GM19023 (cell line): ENCODE measurements around the gene CELA2A.
"Not testable (repeated sequence)": the region's sequence is repeated elsewhere in the genome, so short reads cannot be mapped to it uniquely, and the experiment has no call there.

ENCODE experiments used
- ATAC-seq: cut with Tn5 transposase; IDR thresholded peaks from one replicate; pipeline ENCODE4 v1.9.1; 2021; ENCODE audit warnings: mild to moderate bottlenecking, moderate library complexity; ENCODE audit not compliant: unreplicated experiment

Gene CELA2A

DNA sequence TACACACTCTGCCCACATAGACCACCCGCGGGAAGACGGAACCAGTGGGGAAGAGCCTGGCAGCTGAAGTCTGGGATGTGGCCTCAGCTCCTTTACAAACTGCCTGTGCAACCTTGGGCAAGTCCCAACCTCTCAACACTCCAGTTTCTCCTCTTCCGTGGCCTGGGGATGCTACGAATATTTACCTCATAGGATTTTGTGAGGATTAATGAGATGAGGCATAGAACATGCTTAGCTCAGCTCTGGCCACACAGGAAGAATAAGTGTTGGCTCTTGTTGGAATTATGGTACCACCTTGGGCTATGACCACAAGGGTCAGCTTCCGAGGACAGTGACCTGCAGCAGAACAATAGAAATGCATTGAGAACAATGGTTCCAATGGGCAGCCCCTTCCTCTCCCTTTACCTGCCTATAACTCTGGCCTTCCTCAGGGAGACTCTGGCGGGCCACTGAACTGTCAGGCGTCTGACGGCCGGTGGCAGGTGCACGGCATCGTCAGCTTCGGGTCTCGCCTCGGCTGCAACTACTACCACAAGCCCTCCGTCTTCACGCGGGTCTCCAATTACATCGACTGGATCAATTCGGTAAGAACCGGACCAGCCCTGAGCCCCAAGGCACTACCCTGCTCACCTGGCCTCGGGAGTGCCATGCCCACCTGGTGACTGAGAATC, 10.6 kb downstream of the CELA2A start:
- ATAC-seq = not testable (repeated sequence)

DNA sequence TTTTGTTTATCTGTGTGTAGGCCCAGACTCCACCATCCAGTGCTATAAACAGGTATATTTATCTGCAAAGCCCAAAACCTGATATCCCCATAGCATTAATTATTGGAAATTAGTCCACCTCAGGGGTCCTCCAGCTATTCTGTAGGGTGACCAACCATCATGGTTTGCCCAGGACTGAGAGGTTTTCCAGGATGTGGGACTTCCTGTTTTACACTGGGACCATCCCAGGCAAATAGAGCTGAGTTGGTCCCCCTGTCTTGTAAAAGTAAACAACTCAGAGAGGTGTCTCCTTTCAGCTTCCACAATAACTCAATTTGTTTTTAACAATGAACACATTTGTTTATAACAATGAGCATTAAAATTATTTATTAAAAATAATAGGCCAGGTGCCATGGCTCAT, 11.6 kb downstream of the CELA2A start:
- ATAC-seq = no peak

DNA sequence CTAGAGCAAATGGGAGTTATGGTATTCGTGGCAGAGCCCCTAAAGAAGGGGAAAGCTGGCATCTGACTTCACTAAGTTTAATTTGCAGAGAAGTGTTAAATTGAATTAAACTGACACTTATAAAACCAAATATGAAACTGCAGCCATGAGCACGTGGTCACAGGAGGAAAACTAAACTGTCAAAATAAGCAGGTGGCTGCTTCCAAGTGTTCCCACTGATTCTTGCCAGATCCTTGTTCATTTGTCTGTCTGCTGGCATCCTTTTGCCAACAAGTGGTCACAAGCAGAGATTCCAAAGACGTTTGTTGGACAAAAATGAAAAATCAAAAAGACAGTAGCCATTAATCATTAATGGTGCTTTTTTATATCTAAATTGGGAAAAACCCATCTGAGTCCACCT, 12.8 kb downstream of the CELA2A start:
- no peak for ATAC-seq

DNA sequence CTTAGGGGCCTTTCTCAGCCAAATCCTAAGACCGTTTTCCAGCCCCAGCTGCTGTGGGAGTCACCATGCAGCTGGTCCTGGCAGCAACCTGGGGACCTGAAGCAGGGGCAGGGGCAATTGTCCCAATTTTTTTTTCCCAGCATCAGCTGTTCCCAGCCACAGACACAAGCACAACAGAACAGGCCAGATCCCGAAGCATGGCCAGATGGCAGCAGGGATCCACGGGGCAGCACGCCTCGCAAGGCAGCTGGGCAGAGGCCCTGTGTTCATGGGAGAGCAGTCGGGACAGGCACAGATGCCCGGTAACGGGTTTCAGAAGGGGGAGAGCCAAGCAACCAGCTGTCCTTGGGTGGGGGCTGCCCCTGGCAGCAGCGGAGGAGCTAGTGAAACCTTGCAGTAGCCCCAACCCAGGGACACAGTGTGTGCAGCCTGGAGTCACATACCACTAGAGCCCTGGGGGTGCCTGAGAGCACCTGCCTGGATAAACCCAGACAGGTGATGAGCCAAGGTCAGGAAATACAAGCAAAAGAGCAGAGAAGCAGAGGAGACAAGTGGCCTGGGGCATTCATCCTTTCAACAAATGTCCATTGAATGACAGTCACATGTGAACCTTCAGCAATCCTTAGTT, 13.4 kb downstream of the CELA2A start:
- ATAC-seq = not testable (repeated sequence)

DNA sequence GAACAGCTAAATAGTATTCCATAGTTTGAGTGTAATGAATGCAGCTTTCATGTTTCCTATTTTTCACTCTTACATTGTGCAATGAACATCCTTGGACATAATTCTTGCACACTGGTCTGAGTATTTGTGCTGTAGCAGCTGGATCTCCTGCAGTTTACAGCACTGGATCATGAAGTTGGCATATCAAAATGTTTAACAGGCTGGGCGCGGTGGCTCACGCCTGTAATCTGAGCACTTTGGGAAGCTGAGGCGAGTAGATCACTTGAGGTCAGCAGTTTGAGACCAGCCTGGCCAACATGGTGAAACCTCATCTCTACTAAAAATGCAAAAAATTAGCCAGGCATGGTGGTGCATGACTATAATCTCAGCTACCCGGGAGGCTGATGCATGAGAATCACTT, 14.5 kb downstream of the CELA2A start:
- not testable (repeated sequence) for ATAC-seq

DNA sequence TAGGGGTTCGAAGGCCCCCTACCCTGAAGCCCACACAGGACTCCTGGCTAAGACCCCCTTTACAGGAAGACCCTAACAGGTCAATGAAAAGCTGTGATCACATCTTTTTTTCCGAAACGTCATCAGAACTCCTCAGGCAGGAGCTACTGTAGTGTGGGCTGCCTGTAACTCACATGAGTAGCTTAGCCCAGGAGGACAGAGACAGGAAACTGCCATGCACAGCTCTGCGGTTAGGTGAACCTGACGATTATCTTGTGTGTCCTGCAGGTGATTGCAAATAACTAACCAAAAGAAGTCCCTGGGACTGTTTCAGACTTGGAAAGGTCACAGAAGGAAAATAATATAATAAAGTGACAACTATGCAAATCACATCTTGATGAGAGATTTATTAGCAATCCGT, 15.2 kb downstream of the CELA2A start:
- ATAC-seq = not testable (repeated sequence)

DNA sequence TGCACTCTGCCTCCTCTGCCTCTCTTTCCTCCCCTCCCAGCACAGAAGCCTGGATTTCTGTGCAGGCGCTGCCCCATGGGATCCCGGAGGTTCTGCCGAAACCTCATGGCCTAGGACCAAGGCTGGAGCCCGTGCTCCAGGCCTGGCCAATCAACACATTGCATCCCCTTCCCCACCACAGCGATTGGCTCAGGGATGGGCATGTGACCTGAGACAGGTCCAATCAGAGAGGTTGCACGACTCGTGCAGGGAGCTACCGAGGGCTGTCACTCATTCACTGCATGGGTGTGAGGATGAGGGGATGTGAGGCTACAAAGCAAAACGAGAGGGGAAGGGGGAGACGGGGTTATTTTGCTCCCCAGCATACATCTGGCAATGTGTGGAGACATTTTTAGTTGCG, 16.1 kb downstream of the CELA2A start:
- ATAC-seq = no peak

DNA sequence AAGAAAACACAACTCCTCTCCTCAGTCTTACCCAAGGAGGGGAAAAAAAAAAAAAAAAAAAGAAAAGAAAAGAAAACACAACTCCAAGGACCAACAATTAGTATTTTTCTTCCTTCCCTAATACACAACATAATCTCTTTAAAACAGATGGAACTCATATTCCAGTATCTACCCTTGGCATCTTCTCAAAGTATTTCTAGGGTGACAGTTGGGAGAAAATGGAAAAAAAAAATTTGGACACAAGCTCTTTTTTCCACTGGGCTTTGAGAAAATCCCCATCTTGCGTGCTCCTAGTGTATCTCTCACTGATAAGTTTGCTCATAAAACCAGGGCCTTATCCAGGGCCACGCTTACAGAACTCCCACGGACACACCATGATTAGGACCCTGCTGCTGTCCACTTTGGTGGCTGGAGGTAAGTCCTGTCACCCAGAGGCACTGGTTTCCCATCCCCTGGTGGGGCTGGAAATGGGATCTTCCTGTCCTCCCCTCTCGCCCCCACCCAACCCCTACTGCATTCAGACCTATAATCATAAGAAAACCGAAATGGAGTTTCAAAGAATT, 19.3 kb downstream of the CELA2A start, which contains the start of gene CELA2B:
TSS of gene CELA2B (plus strand) at position 353 of the 563 bp plus-strand sequence. CDS start at position 375, 22 bp downstream.
- ATAC-seq = no peak

DNA sequence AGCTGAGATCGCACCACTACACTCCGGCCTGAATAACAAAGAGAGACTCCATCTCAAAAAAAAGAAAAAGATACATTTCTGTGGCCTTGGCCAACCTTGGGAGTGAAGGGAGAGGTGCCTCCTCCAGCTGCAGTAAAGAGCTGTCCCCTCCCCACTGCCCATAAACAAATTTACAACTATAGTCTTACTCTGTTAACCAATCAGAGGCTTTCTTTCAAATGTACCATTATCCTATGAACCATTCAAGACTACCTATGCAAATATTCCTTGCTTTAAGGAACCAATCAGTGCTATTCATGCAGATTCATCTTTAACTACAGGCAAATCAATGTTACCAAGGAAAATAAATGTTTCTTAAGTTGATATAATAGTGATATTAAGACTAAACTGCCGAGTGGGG, 20.4 kb downstream of the CELA2A start:
- ATAC-seq = no peak

DNA sequence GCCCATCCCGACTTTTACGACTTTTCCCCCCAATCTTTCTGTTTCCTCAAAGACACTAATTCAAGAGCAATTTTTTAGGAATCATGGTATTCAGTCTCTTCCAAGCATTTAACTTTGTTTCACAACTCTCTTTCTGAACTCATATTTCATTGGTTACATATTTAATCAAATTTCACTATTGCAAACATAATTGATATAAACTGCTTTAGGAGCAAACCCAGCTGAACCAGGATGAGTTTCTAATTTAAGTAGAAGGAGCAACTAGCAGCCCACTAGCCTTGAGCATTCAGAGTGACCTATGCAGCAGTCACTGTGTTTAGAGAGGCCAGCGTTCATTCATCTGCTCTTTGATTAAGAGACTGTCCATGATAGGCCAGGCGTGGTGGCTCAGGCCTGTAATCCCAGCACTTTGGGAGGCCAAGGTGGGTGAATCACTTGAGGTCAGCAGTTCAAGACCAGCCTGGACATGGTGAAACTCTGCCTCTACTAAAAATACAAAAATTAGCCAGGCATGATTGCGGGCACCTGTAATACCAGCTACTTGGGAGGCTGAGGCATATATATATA, 21.2 kb downstream of the CELA2A start:
- ATAC-seq = no peak

DNA sequence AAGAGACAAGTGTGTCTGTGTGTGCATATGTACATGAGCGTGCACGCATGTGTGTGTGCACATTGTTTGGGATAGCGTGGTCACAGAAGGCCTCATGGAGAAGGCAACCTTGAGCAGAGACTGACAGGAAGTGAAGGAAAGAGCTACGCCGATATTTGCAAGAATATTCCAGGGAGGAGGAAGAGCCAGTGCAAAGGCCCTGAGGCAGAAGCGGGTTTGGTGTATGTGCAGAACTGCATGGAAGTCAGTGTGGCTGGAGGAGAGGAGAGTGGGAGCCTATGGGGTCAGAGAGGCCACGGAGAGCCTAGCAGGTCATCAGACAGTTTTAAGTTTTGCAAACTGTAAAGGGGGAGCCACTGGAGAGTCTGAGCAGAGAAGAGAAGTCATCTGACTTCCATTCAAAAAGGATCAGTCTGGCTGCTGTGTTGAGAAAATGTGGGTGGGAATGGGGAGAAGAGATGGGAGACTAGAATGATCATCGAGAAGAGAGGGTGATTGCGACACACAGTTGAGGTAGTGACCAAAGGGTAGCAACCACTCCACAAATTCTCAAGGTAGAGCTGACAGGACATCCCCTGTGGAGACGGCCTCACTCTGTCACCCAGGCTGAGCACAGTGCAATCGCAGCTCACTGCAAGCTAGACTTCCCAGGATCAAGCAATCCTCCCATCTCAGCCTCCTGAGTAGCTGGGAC, 23.3 kb downstream of the CELA2A start:
- no peak for ATAC-seq

DNA sequence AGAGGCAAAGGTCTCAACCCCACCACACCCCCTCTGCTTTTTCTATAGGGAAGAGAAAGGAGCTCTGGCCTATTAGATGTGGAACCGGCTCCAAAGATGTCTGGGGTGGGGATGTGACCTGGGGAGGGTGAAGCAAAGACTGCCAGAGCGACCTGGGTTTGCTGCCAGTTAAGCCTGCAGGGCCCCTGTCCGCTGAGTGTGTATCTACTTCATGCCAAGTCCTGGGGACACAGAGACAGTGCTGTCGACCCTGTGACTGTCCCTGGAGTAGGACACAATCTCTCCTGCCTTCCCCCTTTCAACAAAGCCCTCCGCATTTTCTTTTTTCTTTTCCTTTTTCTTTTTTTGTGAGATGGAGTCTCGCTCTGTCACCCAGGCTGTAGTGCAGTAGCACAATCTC, 25.9 kb downstream of the CELA2A start:
- not testable (repeated sequence) for ATAC-seq

DNA sequence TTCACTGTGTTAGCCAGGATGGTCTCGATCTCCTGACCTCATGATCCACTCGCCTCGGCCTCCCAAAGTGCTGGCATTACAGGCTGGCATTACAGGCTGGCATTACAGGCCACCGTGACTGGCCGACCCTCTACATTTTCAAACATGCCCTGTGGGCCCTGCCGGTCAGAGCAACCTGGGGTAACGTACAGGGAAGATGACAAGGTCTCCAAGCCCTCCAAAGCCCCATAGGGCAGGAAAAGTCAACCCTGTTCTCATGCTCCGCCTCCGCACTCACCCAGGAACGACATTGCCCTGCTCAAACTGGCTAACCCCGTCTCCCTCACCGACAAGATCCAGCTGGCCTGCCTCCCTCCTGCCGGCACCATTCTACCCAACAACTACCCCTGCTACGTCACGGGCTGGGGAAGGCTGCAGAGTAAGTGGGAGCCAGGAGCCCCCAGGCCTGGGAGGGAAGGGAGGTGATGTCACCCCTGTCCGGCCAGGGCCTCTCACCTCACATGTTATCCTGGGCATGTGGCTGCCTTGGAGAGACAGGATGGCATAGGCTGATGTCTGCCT, 26.5 kb downstream of the CELA2A start:
- ATAC-seq = not testable (repeated sequence)

DNA sequence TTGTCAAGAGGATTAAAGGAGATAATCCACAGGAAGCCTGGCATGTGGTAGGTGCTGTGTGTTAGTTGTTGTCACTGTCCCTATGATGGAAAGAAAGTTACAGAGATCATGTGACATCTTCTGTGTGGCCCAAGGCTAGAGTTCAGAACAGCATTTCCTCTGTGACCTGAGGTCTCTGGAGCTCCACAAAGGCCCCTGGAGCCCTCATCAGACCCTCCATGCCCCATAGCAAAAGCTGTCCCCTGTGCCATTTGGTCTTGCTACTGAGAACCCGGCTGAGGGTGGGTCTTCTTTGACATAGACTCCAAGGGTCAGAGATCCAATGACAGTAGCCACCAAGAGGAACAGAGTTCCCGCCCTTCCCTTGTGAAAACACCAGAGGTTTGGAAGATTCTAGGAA, 27.4 kb downstream of the CELA2A start:
- ATAC-seq = no peak

DNA sequence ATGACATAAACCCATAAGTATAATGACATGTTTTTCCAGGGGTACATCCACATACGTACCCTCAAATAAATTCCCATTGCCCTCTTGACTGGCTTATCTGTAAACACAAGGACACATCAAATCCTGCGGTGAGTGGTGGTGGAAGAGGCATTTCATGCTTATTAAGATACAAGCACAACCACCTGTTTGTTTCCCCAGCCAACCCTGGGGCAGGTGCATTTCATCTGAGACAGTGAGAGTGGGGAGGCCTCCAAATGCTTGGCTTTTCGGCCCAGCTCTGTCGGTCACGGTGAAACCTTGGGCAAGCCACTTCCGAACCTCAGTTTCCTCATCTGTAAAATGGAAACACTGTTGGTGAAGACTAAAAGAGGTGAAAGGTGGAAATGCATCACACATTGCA, 27.9 kb downstream of the CELA2A start:
- ATAC-seq = not testable (repeated sequence)

DNA sequence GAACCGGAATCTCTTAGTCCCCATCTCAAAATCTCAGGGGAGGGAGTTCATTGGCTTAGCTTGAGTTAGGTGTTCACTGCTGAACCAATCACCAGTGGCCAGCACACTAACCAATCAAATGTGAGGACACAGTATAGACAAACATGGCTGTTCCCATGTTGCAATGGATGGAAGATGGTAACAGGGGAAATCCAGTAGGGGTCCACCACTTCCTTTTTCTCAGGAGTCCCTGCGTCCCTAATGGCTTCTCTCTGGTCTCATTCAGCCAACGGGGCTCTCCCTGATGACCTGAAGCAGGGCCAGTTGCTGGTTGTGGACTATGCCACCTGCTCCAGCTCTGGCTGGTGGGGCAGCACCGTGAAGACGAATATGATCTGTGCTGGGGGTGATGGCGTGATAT, 29.1 kb downstream of the CELA2A start:
- no peak for ATAC-seq

DNA sequence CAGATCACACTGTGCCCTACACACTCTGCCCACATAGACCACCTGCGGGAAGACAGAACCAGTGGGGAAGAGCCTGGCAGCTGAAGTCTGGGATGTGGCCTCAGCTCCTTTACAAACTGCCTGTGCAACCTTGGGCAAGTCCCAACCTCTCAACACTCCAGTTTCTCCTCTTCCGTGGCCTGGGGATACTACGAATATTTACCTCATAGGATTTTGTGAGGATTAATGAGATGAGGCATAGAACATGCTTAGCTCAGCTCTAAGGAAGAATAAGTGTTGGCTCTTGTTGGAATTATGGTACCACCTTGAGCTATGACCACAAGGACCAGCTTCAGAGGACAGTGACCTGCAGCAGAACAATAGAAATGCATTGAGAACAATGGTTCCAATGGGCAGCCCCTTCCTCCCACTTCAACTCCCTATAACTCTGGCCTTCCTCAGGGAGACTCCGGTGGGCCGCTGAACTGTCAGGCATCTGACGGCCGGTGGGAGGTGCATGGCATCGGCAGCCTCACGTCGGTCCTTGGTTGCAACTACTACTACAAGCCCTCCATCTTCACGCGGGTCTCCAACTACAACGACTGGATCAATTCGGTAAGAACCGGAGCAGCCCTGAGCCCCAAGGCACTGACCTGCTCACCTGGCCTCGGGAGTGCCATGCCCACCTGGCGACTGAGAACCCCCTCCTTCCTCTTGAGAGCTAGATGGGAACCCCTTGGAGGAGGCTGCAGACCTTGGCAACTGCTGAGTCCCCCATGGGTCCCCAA, 30.5 kb downstream of the CELA2A start:
- ATAC-seq = not testable (repeated sequence)

DNA sequence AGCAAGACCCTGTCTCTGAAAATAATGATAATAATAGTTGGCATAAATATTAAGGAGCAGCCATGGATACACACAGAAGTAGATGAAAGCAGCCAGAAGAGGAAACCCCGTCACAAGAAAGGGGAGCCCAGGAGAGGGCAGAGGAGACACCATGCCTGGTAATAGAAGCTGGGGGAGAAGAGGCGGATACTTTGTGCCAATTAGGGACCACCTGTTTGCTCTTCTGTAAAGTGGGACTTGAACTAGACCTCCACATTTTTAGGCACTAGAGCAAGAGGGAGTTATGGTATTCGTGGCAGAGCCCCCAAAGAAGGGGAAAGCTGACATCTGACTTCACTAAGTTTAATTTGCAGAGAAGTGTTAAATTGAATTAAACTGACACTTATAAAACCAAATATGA, 31.8 kb downstream of the CELA2A start:
- ATAC-seq = no peak

DNA sequence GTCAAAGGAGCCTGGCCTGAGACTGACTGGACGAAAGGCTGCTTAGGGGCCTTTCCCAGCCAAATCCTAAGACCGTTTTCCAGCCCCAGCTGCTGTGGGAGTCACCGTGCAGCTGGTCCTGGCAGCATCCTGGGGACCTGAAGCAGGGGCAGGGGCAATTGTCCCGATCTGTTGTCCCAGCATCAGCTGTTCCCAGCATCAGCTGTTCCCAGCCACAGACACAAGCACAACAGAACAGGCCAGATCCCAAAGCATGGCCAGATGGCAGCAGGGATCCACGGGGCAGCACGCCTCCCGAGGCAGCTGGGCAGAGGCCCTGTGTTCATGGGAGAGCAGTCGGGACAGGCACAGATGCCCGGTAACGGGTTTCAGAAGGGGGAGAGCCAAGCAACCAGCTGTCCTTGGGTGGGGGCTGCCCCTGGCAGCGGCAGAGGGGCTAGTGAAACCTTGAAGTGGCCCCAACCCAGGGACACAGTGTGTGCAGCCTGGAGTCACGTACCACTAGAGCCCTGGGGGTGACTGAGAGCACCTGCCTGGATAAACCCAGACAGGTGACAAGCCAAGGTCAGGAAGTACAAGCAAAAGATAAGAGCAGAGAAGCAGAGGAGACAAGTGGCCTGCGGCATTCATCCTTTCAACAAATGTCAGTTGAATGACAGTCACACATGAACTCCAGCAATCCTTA, 32.7 kb downstream of the CELA2A start:
- no peak for ATAC-seq

DNA sequence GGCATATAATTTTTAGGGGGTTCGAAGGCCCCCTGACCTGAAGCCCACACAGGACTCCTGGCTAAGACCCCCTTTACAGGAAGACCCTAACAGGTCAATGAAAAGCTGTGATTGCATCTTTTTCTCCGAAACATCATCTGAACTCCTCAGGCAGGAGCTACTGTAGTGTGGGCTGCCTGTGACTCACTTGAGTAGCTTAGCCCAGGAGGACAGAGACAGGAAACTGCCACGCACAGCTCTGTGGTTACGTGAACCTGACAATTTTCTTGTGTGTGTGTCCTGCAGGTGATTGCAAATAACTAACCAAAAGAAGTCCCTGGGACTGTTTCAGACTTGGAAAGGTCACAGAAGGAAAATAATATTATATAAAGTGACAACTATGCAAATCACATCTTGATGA, 34.5 kb downstream of the CELA2A start:
- ATAC-seq = not testable (repeated sequence)
